GM19324 (cell line): ENCODE results near the gene WWC1.
"Not testable (repeated sequence)": the region's sequence is repeated elsewhere in the genome, so short reads cannot be mapped to it uniquely, and the experiment has no call there.

Experiments used
- ATAC-seq: cut with Tn5 transposase; IDR thresholded peaks from one replicate; pipeline ENCODE4 v1.9.1; 2021; ENCODE audit warnings: mild to moderate bottlenecking, moderate library complexity; ENCODE audit not compliant: unreplicated experiment, low FRiP score

WWC1 gene

GRCh38 chr5:168307022-168307421 is 15.6 kb downstream of the WWC1 start:
- ATAC-seq: no peak

- ATAC-seq: no peak
These were observed 16.6 kb downstream of the WWC1 start for GRCh38 chr5:168307925-168308584.

GRCh38 chr5:168308976-168309598 is 17.6 kb downstream of the WWC1 start:
- ATAC-seq: no peak

- ATAC-seq: not testable (repeated sequence)
These were observed 19.1 kb downstream of the WWC1 start for GRCh38 chr5:168310541-168310940.

- no peak for ATAC-seq
These were observed 19.7 kb downstream of the WWC1 start for GRCh38 chr5:168311061-168311566.

DNA sequence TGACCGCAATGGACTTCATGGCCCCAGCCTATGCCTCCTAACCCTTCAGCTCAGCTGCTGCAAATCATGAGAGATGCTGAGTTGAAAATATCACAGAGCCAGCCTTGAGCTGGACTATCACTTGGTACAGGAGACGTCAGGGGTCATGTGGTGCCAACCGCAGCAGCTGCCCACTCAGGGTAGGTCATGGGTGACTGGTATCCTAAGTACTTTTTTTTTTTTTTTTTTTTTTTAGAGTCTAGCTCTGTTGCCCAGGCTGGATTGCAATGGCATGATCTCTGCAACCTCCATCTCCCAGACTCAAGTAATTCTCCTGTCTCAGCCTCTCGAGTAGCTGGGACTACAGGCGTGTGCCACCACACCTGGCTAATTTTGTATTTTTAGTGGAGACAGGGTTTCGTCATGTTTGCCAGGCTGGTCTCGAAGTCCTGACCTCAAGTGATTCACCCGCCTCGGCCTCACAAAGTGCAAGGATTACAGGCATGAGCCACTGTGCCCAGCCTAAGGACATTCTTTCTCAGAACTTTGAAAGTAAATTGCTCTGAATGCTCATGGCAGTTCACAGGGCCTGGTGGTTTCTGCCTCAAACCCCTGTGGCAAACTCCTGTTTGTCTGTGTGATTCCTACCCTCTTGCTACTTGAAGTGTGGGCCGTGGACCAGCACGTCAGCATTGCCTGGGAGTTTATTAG is 21.3 kb downstream of the WWC1 start:
- no peak for ATAC-seq

DNA sequence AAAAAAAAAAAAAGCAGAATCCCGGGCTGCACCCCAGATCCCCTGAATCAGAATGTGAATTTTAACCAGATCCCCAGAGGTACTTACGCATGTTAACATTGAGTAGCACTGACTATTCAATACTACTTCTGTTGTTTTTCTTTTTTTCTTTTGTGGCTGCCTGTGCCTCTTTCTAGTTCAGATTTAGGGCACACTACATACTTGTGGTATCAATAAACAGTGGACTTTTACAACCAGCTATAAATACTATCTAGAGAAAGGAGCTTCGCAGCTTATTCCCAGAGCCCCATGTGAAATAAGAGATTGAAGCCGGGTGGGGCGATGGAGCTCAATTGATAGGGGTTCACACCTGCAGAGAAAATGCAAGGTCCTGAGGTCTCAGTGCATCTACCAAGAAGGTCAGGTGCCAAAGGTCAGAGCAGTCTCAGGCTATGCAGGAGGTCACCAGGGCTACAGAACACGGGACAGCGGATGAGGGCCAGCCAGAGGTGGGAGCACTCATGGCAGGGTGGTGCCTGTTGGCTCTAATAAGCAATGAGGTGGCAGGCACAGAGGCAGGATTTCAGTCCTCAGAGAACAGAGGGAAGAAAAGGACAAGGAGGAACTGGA is 22.3 kb downstream of the WWC1 start:
- no peak for ATAC-seq

DNA sequence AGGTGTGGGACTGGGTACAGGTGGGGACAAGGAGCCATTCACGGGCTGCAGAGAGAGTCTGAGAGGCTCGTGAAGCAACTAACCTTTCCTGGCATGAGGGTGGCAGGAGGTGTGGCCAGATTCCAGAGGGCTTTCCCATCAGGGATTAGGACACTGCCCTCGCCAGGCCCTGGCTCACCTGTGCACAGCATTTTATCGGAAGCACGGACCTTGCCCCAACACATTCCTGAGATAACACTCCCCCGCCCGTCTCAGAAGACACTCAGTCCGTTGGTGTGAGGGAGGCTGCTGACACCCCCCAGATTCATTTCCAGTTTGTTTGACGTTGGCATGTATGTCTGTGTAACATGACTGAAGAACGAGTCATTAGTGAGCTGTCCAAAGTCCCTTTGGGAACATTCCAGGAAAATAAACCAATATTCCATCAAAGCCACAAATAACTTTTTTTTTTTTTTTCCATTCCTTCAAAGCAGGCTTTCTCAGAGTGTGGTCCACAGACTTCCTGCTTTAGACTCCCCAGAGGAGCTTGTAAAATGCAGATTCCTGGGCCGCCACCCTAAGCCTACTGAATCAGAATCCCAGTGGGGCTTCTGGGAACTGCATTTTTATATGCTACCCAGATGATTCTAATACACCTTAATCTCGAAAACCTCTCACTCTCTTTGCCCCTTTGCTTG is 23.4 kb downstream of the WWC1 start:
- no peak for ATAC-seq

- no peak for ATAC-seq
These were observed 24.1 kb downstream of the WWC1 start for GRCh38 chr5:168315416-168316138.

DNA sequence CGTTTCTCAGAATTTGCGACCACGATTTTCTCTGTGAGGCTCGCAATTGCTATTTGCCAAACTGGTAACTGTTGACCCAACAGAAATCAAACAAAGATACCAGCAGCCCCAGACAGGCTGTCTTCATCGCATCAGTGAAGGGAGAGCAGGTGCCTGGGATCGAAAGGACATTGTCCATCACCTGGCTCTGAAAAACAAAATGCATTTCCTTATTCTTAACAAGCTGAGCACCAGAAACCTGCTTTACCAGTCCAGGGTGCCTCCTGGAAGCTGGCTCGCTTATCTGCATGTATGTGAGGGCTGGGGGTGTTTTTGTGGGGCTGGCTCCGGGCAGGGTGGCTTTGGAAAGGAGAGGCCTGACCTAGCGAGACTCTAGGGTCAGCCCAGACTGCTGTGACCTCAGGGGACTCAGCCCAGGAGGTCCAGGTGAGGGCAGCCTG is 24.7 kb downstream of the WWC1 start:
- no peak for ATAC-seq

DNA sequence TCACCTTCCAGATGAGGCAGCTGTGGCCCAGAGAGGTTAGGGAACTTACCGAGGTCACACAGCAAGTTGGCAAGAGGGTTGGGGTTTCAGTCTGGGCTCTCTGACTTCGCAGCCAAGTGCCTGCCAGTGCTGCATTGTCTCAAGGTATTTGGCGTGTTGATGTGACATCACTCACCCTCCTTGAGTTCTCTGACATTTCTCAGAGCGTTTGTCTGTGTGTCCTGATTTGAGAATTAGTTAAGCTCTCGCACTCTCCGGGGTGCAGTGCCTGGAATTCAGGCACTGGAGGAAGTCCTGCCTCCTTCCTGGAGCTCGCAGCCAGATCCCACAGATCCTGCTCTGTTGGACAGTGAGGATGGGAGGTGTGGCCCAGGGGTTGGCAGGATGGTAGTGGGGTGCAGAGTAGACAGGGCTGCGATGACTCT is 25.7 kb downstream of the WWC1 start:
- no peak for ATAC-seq

- no peak for ATAC-seq
These were observed 26.2 kb downstream of the WWC1 start for GRCh38 chr5:168317521-168318147.

DNA sequence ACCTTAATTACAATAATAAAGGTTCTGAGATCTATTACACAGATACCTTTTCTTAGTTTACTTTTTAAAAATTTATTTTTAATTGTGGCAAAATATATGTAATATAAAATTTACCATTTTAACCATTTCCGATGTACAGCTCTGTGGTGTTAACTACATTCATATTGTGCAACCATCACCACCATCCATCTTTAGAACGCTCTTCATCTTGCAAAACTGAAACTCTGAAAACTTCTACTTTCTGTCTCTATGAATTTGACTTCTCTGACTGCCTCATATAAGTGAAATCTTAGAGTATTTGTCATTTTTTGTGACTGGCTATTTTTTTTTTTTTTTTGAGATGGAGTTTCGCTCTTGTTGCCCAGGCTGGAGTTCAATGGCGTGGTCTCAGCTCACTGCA is 26.8 kb downstream of the WWC1 start:
- no peak for ATAC-seq

DNA sequence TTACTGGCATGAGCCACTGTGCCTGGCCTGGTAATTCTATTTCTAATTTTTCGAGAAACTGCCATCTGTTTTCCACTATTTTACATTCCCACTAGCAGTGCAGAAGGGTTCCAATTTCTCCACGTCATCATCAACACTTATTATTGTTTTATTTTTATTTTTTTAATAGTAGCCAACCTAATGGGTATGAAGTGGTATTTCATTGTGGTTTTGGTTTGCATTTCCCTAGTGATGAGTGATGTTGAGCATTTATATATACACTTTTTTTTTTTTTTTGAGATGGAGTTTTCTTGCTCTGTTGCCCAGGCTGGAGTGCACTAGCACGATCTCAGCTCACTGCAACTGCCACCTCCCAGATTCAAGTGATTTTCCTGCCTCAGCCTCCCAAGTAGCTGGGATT is 28.3 kb downstream of the WWC1 start:
- ATAC-seq: no peak

- ATAC-seq: no peak
These were observed 29.4 kb downstream of the WWC1 start for GRCh38 chr5:168320805-168321204.

- ATAC-seq: no peak
These were observed 33.6 kb downstream of the WWC1 start for GRCh38 chr5:168324859-168325630.

DNA sequence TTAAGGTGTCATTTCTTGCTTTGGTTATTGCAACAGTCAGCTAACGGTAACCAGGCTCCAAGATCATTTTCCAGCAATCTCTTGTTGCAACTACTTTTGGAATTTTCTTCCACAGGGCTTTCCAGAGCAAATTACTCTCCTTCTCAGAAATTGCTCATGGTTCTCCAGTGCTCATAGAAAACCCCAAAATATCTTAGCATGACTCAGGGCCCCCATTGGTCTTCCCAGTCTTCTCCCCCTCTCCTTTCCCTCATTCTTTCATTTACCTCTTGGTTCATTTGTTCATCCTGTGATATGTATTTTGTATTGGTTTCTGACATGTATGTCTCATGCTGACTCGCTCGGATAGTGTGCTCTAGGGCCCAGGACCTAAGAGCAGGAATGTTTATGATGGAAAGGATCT is 35.6 kb downstream of the WWC1 start:
- ATAC-seq: no peak

DNA sequence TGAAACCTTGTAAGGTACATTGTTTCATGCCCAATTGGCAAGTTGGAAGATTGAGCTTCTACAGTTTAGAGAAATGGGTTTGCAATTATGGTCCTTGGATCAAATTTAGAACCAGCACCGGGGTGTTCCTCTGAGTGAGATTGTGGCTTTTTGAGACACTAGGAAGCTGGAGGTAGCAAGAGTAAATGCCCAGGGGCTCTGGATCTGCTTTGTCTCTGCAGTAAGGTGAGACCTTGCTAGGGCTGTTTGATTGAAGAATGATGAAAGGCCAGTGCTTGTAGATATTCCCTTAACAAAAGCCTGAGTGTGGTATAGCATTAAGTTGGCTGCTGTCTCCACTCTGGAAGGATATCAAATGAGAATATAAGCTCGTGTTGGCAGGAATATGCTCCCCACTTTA is 36.0 kb downstream of the WWC1 start:
- ATAC-seq: no peak

- no peak for ATAC-seq
These were observed 36.5 kb downstream of the WWC1 start for GRCh38 chr5:168327994-168328393.
